Memory B cell (primary cell): ENCODE data around the gene CC2D2A.

Experiments
- ATAC-seq: fragments of 150-1000 bp; cut with Tn5 transposase; 2 replicates; pipeline ENCODE4 v1.10.0; 2021; ENCODE audit warnings: low read depth, mild to moderate bottlenecking, moderate library complexity
- DNase-seq, 2 donors: peaks; one replicate each; pipeline ENCODE4 v3.0.0; 2022; ENCODE audit warnings: low spot score in 2 of 2
- H3K27ac Mint-ChIP-seq: one replicate; pipeline ENCODE4 v1.8.0; 2022; ENCODE audit warnings: mild to moderate bottlenecking, moderate library complexity, mixed read lengths
- H3K27me3 Mint-ChIP-seq: one replicate; pipeline ENCODE4 v1.8.0; 2022; ENCODE audit warnings: mixed read lengths
- H3K36me3 Mint-ChIP-seq: one replicate; pipeline ENCODE4 v1.8.0; 2022; ENCODE audit warnings: mild to moderate bottlenecking, mixed read lengths
- H3K4me1 Mint-ChIP-seq: one replicate; pipeline ENCODE4 v1.8.0; 2022; ENCODE audit warnings: mixed read lengths
- H3K4me3 Mint-ChIP-seq: one replicate; pipeline ENCODE4 v1.8.0; 2022; ENCODE audit warnings: mild to moderate bottlenecking, moderate library complexity, mixed read lengths
- H3K9me3 Mint-ChIP-seq: one replicate; pipeline ENCODE4 v1.8.0; 2022; ENCODE audit warnings: mixed read lengths

Gene CC2D2A

DNA sequence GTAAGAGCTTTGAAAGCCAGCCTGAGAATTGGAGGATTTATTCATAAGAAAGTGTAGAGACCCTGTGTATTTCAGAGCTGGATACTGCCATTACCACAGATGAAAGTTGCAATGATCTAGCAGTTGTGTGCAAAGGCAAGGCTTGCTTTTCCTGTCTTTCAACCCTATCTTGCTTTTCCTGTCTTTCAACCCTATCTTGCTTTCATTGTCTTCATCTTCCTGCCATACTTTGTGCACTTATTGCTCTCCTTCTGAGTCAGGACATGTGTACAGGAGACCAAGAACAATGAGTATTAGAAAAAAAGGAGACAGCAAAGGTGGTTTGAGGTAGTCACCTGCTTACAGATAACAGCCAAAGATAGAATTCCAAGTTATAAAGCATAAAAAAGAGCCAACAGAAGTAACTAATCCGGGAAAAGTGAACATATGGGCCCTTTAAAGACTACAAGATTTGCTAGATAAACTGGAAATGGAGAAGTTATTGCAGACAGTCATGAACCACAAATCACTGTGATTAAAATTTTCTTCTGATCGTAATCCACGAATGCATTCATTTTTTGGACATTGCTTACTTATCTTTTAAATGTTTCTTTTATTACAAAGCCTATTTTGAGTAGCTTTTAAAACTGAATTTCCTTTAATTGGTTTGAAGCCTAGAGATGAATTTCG, 24.7 kb upstream of the CC2D2A start:
- H3K27me3 Mint-ChIP-seq = peaks cover 9% of the 10 kb centered on the region
- H3K4me1 Mint-ChIP-seq = peaks cover 2% of the 10 kb centered on the region
- H3K36me3 Mint-ChIP-seq = peaks cover 4% of the 10 kb centered on the region
- no peak for ATAC-seq
- no peak overlapping the region for H3K27ac Mint-ChIP-seq
- DNase-seq = no peak
- H3K9me3 Mint-ChIP-seq = peaks cover 1% of the 10 kb centered on the region
- H3K4me3 Mint-ChIP-seq = no peak overlapping the region

DNA sequence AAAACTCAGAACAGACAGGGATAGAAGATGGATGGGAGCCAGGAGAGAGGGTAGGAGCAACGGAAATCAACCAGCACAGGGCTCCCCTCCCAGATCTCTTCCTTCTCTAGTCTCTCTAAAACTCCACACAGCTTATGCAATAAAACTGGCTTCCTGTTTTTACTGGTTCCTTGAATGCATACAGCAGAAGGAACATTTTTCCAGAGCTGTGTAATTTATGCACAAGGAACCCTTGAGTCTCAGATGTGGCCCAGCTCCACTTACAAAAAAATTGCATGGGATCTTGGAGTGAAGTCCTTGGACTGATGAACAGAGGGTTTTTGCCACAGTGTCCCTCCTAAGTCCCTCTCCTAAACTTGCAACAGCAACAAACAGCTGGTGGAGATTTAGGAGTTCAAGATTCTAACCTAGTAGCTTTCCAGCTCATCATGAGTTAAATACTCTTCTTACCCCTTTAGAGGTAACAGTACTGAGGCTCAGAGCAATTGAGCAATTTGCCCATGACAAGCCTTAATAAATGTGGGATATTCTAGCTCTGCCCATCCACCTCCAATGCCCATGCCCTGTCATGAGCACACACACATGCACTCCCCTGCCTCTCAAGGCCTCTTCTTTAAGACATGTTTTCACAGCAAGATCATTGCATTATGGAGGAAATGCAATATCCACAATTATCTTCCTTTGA, 18.4 kb upstream of the CC2D2A start:
- no peak overlapping the region for H3K4me3 Mint-ChIP-seq
- H3K27me3 Mint-ChIP-seq = peaks cover 7% of the 10 kb centered on the region
- H3K36me3 Mint-ChIP-seq = peaks cover 2% of the 10 kb centered on the region
- ATAC-seq (no peak), DNase-seq (no peak)
- H3K4me1 Mint-ChIP-seq = peaks cover 3% of the 10 kb centered on the region
- no peak overlapping the region for H3K27ac Mint-ChIP-seq
- H3K9me3 Mint-ChIP-seq = no peaks in the 10 kb centered on the region

DNA sequence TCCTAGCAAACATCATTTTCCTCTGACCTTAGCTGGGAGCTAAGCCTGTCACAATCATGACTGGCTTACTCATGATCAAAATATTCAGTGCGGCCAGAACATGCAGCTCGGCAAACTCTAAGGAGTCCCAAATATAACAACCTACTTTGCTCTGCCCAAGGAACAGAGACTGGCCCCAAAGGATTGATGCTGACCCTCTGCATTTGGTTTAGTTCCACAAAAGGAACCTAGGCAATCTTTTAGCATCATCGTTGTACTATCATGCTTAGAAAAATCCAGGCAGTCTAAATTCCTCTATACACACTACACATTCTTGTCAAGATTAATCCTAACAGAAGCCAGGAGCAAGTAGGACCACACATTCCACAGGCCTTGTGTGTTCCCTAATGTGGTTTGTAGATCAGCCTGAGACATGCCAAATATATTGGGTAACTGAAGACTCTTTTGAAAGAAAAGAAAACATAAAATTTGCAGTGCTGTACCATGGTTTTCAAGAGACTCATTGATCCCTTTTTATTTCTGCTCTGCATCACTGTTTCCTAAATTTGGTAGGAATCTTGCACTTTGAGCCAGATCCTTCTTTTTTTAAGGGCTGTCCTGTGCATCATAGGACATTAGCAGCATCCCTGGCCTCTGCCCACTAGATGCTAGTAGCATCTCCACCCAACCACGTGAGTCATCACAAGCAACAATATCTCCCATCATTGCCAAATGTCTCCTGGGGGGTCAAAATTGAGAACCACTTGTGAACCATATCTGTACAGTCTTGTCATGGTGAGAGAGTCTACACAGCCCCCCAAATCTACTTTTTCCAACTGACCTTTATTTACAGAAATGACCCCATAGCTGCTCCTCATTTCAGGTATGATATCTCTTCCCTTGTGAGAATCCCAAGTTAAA, 17.6 kb upstream of the CC2D2A start:
- H3K27ac Mint-ChIP-seq = no peak overlapping the region
- ATAC-seq (no peak), DNase-seq (no peak)
- no peaks in the 10 kb centered on the region for H3K36me3 Mint-ChIP-seq
- peaks cover 4% of the 10 kb centered on the region for H3K27me3 Mint-ChIP-seq
- no peak overlapping the region for H3K4me3 Mint-ChIP-seq
- H3K9me3 Mint-ChIP-seq = no peaks in the 10 kb centered on the region
- peaks cover 11% of the 10 kb centered on the region for H3K4me1 Mint-ChIP-seq

DNA sequence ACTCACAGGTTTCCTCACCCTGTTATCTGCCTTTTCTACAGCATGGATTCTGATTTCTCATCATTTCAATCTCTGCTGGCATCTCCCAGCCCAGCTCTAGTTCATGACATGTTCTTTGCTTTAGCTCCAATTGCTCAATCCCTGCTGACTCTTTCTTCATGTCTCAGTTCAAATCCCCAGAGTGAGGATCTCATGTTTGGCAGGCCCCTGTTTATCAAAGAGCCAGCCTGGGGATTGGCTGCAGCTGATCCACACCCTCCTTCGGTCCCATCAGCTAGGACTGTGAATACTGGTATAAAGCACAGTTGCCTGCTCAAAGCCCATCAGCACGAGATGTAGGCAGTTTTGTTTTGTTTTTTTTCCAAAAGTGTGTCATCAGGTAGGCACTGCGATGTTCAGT, 14.4 kb upstream of the CC2D2A start:
- Mint-ChIP-seq H3K4me3 (no peak overlapping the region), H3K27me3 (peaks cover 2% of the 10 kb centered on the region), H3K9me3 (no peaks in the 10 kb centered on the region), H3K4me1 (peaks cover 17% of the 10 kb centered on the region), H3K27ac (no peak overlapping the region), H3K36me3 (no peaks in the 10 kb centered on the region)
- DNase-seq = no peak
- no peak for ATAC-seq

DNA sequence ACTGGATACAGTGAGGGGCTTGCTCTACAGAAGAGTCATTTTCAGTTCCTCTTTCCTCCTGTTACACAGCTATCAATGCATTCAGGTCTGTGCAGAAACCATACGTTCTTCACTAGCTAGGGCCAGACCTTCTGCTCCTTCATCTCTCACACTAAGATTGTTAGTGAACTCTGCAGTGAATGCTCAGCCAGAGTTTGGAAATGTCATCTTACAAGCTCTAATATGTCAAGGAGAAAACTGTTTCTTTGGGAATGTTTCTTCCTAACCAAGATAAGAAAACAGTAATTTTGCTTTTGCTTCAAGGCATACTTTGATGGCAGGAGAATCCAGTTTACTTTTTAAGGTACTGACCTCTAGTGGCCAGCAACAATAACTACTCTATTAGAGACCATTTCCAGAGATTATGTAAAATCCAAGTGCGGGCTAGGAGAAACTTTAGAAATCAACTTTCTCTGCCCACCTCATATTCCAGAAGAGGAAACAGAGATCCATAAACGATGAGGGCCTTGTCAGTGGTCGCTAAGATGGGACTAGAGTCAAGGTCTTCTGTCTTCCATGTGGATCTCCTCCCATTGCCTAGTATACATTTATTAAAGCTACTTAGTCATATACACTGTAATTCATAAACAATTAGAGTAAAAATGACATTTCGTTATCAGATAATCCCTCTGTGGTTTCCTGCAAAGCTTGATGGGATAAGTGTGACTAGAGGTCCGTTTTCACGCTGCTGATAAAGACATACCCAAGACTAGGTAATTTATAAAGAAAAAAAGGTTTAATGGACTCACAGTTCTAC, 12.1 kb upstream of the CC2D2A start:
- peaks cover 2% of the 10 kb centered on the region for H3K36me3 Mint-ChIP-seq
- peaks cover 2% of the 10 kb centered on the region for H3K27me3 Mint-ChIP-seq
- peak overlapping the region; percentile 33 for H3K27ac Mint-ChIP-seq
- DNase-seq = peak; percentile 36 to 53
- peak; percentile 100 for ATAC-seq
- no peaks in the 10 kb centered on the region for H3K9me3 Mint-ChIP-seq
- peaks cover 17% of the 10 kb centered on the region for H3K4me1 Mint-ChIP-seq
- H3K4me3 Mint-ChIP-seq = peak overlapping the region; percentile 68

DNA sequence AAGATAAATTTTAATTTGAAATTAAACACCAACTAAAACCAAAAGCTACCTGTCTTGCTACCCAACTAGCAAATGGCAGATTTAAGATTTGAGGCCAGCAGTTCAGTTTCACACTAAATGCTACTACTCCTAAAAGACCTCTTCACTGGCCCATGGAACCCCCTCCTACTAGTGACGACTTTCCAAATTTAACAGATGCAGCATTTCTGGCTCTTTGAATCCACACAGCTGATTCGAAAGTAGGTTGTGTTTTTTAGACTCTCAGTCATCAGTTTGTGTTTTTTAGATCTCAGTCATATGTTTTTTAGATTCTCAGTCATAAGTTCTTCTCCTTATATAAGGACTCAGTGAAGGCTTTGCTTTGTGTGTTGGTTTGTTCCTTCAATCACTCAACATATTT, 11.1 kb upstream of the CC2D2A start:
- Mint-ChIP-seq H3K36me3 (peaks cover 2% of the 10 kb centered on the region), H3K27me3 (peaks cover 2% of the 10 kb centered on the region), H3K4me1 (peaks cover 17% of the 10 kb centered on the region), H3K27ac (no peak overlapping the region), H3K9me3 (no peaks in the 10 kb centered on the region), H3K4me3 (no peak overlapping the region)
- ATAC-seq (no peak), DNase-seq (no peak)

DNA sequence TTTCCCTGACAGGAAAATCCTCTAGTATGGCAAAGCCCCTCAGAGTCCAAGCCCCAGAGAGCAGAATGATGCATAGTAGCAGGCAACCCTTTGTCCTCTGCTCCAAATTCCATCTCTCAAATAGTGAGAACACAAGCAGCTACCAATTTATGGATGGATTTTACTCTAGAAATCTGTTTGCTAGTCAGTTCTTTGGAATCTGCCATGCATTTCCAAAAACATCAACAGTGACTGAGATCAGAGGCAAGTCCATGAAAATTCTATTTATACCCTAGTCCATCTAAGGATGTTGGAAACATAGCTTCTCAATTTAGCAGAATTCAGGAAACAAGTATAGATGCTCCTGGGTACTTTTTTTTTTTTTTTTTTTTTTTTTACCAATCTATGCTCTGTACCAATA, 10.0 kb upstream of the CC2D2A start:
- no peak for ATAC-seq

DNA sequence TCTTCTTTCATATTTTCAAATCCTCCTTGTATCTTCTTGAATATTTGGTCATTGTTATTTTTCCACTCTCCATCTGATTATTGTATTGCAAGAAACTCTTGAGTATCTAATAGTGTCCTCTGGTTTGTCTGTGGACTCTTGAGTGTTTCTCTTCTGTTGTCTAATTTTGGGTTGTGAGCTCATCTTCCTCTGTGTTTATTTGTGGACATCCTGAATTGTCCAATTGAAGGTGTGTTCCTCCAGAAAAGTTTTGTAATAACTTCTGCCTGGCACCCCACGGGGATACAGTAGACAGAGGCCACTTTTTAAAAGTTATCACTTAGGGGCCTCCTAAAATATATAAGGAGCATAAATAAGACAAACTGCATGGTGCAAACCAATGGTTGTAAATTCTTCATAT, 3.1 kb upstream of the CC2D2A start:
- Mint-ChIP-seq H3K4me1 (peaks cover 13% of the 10 kb centered on the region), H3K27me3 (peaks cover 15% of the 10 kb centered on the region), H3K4me3 (no peak overlapping the region), H3K36me3 (peaks cover 2% of the 10 kb centered on the region), H3K9me3 (no peaks in the 10 kb centered on the region), H3K27ac (no peak overlapping the region)
- DNase-seq (no peak), ATAC-seq (no peak)

More for the DNA sequence above, 10.0 kb upstream of the CC2D2A start:
- H3K9me3 Mint-ChIP-seq = no peaks in the 10 kb centered on the region
- no peak overlapping the region for H3K4me3 Mint-ChIP-seq
- peaks cover 2% of the 10 kb centered on the region for H3K36me3 Mint-ChIP-seq
- H3K4me1 Mint-ChIP-seq = peaks cover 17% of the 10 kb centered on the region
- no peak for DNase-seq
- H3K27me3 Mint-ChIP-seq = peaks cover 2% of the 10 kb centered on the region
- no peak overlapping the region for H3K27ac Mint-ChIP-seq

DNA sequence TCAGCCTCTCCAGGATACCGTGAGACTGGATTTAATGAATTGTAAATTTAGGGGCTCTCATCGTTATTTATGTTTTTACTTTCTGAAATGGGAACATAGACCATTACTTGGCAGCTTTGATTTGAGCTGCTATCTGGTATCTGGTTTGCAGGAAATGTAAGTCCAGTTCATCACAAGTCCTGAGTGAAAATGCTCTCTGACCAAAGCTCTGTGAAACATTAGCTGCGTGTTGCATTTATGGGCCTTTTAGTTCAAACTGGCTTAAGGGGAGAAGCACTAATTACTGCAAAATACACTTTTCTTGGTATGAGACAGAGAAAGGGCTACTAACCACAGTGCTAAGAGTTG, 420 bp downstream of the CC2D2A start:
- peak overlapping the region; percentile 49 for H3K4me3 Mint-ChIP-seq
- no peak for DNase-seq

DNA sequence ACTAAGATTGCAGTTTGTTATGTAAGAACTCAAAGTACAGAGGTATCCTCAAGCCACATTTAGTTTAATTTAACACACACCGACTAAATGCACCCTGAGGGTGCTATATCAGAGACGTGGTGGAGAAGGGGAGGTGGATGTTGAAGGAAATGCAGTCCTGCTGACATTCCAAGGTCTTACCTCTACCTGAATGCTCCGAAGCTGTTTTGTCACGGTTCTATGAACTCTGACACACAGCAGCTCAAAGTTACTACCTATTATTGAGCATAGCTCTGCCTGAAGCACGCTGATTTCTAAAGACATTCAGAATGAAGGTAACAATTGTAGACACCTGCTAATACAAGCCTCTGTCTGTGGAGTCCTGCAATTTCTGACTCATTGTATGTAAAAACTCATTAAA, 6.7 kb downstream of the CC2D2A start:
- peaks cover 2% of the 10 kb centered on the region for H3K27me3 Mint-ChIP-seq
- H3K4me1 Mint-ChIP-seq = no peaks in the 10 kb centered on the region
- no peak overlapping the region for H3K4me3 Mint-ChIP-seq
- peaks cover 1% of the 10 kb centered on the region for H3K36me3 Mint-ChIP-seq
- no peak overlapping the region for H3K27ac Mint-ChIP-seq
- H3K9me3 Mint-ChIP-seq = no peaks in the 10 kb centered on the region
- no peak for ATAC-seq
- DNase-seq = no peak

More for the DNA sequence above, 420 bp downstream of the CC2D2A start:
- ATAC-seq = no peak
- no peaks in the 10 kb centered on the region for H3K9me3 Mint-ChIP-seq
- H3K27ac Mint-ChIP-seq = no peak overlapping the region
- peaks cover 13% of the 10 kb centered on the region for H3K4me1 Mint-ChIP-seq
- H3K36me3 Mint-ChIP-seq = peaks cover 1% of the 10 kb centered on the region
- peaks cover 15% of the 10 kb centered on the region for H3K27me3 Mint-ChIP-seq

DNA sequence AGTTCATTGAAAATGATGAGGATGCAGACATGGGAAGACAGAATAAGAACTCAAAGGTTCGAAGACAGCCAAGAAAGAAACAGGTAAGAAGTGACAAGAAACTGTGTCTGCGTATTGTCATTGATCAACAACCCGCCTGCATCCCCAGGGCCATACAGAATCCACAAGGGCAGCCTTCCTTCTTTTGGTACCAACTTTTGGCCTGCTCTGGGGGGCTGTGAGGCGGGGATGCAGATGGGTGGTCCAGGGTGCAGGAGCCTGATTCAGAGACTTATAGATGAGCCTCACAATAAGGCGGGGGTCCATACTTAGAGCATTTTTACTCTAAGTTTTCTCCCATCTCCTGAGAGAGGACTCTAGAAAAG, 9.0 kb downstream of the CC2D2A start:
- Mint-ChIP-seq H3K9me3 (no peaks in the 10 kb centered on the region), H3K27ac (no peak overlapping the region), H3K4me3 (no peak overlapping the region), H3K27me3 (peaks cover 2% of the 10 kb centered on the region), H3K4me1 (no peaks in the 10 kb centered on the region), H3K36me3 (peaks cover 1% of the 10 kb centered on the region)
- DNase-seq = no peak
- no peak for ATAC-seq

DNA sequence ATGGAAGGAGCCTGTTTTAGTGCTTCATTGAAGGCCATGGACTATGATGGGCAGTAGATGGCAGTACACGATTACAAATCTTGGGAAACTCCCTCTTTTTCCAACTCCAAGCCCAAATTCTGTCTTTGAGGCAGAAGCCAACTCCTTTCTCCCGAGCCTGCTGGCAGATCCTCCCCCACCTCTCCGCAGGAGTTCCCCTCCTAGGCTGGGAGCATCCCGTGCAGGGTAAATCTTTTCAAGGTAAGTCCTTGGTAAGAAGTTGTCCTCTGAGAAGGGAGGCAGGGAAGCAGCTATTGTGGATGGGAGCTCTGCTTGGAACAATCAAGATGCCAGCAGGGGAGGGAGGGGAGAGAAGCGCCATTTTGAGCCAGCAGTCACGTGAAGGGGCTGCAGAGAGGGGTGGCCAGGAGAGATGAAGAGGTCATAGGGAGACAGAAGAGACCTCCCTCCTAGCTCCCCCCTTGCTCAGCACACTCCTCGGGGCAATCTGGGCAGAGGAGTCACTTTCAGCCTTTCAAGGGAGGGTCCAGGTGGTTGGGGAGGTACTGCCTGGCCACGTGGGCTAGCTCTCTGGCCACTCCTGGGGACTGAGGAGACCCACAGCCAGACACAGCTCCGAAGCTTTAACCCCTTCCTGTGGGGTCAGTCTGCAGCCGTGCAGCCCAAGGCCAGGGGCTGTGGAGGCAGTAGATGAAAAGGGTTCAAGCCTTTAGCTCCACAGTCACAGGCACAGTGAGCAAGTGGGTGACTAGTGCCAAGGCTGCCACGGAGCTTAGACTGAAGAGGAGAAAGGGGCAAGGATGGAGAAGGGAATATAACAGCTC, 9.6 kb downstream of the CC2D2A start:
- Mint-ChIP-seq H3K4me3 (no peak overlapping the region), H3K4me1 (no peaks in the 10 kb centered on the region), H3K27ac (no peak overlapping the region), H3K27me3 (peaks cover 4% of the 10 kb centered on the region), H3K9me3 (peaks cover 2% of the 10 kb centered on the region), H3K36me3 (peaks cover 5% of the 10 kb centered on the region)
- DNase-seq (no peak), ATAC-seq (no peak)

DNA sequence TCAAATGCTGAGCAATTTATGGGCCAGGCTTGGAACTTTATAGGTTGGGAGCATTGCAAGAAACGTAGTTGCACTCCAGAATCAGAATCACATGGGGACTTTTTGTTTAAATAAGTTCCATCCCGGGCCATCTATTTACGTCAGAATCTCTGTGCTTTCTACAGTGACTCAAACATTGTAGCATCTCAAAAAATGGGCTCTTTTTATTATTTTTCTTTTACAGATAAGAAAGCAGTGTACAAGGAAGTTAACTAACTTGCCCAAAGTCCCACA, 10.2 kb downstream of the CC2D2A start:
- DNase-seq (no peak), ATAC-seq (no peak)
- no peaks in the 10 kb centered on the region for H3K4me1 Mint-ChIP-seq

More for the DNA sequence above, 10.2 kb downstream of the CC2D2A start:
- peaks cover 2% of the 10 kb centered on the region for H3K9me3 Mint-ChIP-seq
- peaks cover 4% of the 10 kb centered on the region for H3K36me3 Mint-ChIP-seq
- H3K27ac Mint-ChIP-seq = no peak overlapping the region
- H3K27me3 Mint-ChIP-seq = peaks cover 4% of the 10 kb centered on the region
- no peak overlapping the region for H3K4me3 Mint-ChIP-seq
